ENCODE measurements around the gene ANTXRL. TPM values are rescaled to one million over a fixed set of nuclear protein-coding genes. Genes with fewer than 3 reads are reported as not detected.
"Not testable (repeated sequence)": the region's sequence is repeated elsewhere in the genome, so short reads cannot be mapped to it uniquely, and the experiment has no call there.

ANTXRL gene
- total RNA-seq, 2 experiments from 2014 or later = not detected

- CTCF ChIA-PET = interaction anchor here (0.6 to 0.7 kb wide), 3 partner anchors 8 to 127 kb away, joined by 3 to 4 read pairs (median 4); no protein-coding TSS in a partner anchor
- Mint-ChIP-seq H3K27me3 (no peaks in the 10 kb centered on the region), H3K27ac (no peak overlapping the region)
Measured at GRCh38 chr10:46299536-46300369, 13.0 kb downstream of the ANTXRL start.

GRCh38 chr10:46300370-46300711 is 13.5 kb downstream of the ANTXRL start:
- CTCF ChIA-PET, POLR2A ChIA-PET: not testable (repeated sequence)

More at GRCh38 chr10:46299536-46300369, 13.0 kb downstream of the ANTXRL start:
- POLR2A ChIA-PET = no interaction called here
- DNase-seq = no peak
- no peaks in the 10 kb centered on the region for H3K36me3 Mint-ChIP-seq (ENCODE audit: low read depth)
- intact Hi-C loops (cut with DNase I, micrococcal nuclease) = loop anchor here in 1 of 2 experiments (1.0 kb wide), 1 partner anchor 15 kb away; no protein-coding TSS in a partner anchor
- no peaks in the 10 kb centered on the region for H3K9me3 Mint-ChIP-seq (ENCODE audit: low read depth)
- H3K4me1 Mint-ChIP-seq = peaks cover 23% of the 10 kb centered on the region
- no peak for ATAC-seq
- no peak overlapping the region for H3K4me3 Mint-ChIP-seq

DNA sequence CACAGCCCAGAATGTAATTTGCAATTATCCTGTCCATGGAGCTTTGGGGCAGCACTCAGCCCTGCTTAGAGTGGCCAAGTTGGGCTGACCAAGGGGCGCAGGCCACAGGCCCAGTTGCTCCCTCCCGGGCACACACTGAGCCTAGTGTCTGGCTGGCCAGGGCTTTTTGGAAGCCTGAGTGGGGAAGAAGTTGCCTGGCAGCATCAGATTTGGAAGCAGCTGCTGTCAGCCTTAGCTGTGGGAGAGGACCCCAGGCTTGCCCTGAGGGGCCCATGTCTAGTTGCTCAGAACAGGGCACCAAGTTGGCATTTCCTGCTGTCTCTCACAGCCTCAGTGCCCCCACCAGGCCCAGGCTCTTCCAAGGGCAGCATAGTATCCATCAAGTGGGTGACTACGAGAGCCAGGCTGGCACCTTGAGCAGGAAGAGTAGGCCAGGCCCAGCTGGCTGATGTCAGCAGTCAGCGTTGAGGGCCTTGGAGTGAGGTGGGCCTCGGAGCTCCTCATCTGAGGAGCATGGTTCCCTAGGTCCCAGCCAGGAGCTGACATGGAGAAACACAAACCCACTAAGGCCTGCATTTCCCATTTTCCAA is 14.4 kb downstream of the ANTXRL start:
- DNase-seq (no peak), ATAC-seq (no peak)
- Mint-ChIP-seq H3K27ac (no peak overlapping the region), H3K9me3 (ENCODE audit: low read depth) (no peaks in the 10 kb centered on the region), H3K4me1 (peaks cover 23% of the 10 kb centered on the region), H3K4me3 (no peak overlapping the region), H3K36me3 (ENCODE audit: low read depth) (no peaks in the 10 kb centered on the region), H3K27me3 (no peaks in the 10 kb centered on the region)
- ChIA-PET CTCF (interaction anchor here (0.7 to 1.5 kb wide), 2 partner anchors 10 to 45 kb away, joined by 3 to 6 read pairs; no protein-coding TSS in a partner anchor), POLR2A (no interaction called here)
- intact Hi-C loops (cut with DNase I, micrococcal nuclease) = no loop called here

More at GRCh38 chr10:46300370-46300711, 13.5 kb downstream of the ANTXRL start:
- H3K9me3 Mint-ChIP-seq (ENCODE audit: low read depth); DNase-seq; H3K27ac Mint-ChIP-seq; ATAC-seq; H3K27me3 Mint-ChIP-seq; H3K4me3 Mint-ChIP-seq; intact Hi-C loops (cut with DNase I, micrococcal nuclease); H3K36me3 Mint-ChIP-seq (ENCODE audit: low read depth): not testable (repeated sequence)
- peaks cover 23% of the 10 kb centered on the region for H3K4me1 Mint-ChIP-seq

DNA sequence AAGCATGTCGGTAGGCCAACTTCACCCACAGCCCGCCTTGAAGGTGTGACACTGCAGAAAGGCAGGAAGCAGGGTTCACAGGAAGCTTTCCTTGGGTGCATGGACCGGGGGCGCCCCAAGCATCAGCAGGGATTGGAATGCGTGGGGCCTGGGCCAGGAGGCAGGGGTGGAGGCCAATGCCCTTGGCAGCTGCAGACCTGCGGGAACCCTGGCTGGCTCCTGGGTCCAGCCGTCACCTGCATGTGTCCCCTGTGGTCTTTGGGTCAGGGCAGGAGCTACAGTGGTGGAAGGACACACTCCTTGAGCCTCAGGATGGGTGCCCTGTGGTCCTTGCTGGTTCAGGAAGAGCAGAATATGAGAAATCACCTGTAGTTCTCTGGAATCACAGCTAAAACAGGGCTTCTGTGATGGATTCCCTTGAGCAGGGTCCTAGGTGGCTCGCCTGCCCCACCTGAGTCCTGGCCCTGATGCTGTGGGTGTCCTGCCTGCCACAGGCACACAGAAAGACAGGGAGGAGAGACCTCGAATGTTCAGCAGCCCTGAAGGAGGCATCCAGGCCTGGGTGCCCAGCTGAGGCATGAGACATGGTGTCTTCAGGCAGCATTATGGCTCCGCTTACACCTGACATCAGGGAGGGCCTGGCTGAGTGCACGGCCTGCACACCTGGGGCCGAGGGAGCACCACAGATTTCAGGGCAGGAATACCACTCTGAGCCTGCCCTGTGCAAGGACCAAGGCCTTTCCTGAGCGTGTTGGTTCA is 15.1 kb downstream of the ANTXRL start:
- ChIA-PET CTCF (interaction anchor here (0.7 to 1.5 kb wide), 2 partner anchors 11 to 45 kb away, joined by 3 to 6 read pairs; no protein-coding TSS in a partner anchor), POLR2A (no interaction called here)
- no peak overlapping the region for H3K4me3 Mint-ChIP-seq
- intact Hi-C loops (cut with DNase I, micrococcal nuclease) = no loop called here
- no peaks in the 10 kb centered on the region for H3K9me3 Mint-ChIP-seq (ENCODE audit: low read depth)
- H3K27me3 Mint-ChIP-seq = no peaks in the 10 kb centered on the region
- no peaks in the 10 kb centered on the region for H3K36me3 Mint-ChIP-seq (ENCODE audit: low read depth)
- no peak for ATAC-seq
- H3K4me1 Mint-ChIP-seq = peaks cover 23% of the 10 kb centered on the region
- no peak for DNase-seq
- H3K27ac Mint-ChIP-seq = no peak overlapping the region

DNA sequence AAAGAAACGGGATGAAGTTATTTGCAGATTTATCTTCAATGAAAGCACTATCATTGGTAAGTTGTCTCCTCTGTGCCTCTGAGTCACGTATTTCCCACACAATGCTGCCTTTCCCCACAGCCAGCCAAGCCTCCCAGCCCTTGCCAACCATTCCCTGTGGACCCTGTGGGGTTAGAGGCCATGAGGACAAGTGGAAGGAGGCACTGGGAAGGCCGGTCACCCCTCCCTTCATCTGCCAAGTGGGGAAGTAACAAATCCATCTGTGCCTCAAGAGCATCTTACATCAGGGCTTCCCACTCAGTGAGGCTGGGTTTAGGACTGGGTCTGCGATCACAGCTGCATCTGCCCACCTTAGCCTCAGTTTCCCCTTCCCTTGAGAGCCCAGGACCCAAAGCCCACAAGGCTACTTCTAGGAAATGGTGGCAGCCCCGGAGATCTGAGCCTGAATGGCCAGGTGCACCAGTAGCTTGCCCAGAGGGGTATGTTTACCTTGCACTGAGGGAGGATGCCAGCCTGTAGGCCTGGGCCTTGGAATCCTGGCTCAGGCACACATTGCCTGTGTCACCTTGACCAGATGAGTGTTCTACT is 16.1 kb downstream of the ANTXRL start:
- POLR2A ChIA-PET; H3K27me3 Mint-ChIP-seq; H3K9me3 Mint-ChIP-seq (ENCODE audit: low read depth); intact Hi-C loops (cut with DNase I, micrococcal nuclease); H3K27ac Mint-ChIP-seq; DNase-seq; H3K36me3 Mint-ChIP-seq (ENCODE audit: low read depth); H3K4me3 Mint-ChIP-seq; CTCF ChIA-PET; ATAC-seq: not testable (repeated sequence)
- peaks cover 20% of the 10 kb centered on the region for H3K4me1 Mint-ChIP-seq

DNA sequence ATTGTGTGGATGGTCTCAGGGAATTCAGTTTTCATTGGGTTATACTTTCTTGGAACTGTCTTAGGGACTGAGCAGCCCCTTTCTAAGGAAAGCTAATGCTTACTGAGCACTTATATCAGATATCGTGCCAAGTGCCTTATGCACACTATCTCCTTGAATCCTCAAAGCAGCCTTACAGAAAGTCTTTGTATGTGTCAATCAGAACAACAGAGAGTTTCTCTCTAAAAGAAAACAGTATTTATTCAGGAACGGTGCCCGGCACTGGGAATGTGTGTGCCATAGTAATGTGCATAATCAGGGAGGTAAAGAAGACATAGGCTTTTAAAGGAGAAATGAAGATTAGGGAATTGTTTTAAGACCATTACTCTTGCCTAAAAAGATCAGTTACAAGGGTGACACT is 17.3 kb downstream of the ANTXRL start:
- Mint-ChIP-seq H3K4me3 (no peak overlapping the region), H3K4me1 (peaks cover 8% of the 10 kb centered on the region), H3K27me3 (no peaks in the 10 kb centered on the region), H3K9me3 (ENCODE audit: low read depth) (no peaks in the 10 kb centered on the region), H3K27ac (no peak overlapping the region), H3K36me3 (ENCODE audit: low read depth) (no peaks in the 10 kb centered on the region)
- CTCF ChIA-PET = no interaction called here
- DNase-seq (no peak), ATAC-seq (no peak)
- intact Hi-C loops (cut with DNase I, micrococcal nuclease) = no loop called here
- POLR2A ChIA-PET = no interaction called here

DNA sequence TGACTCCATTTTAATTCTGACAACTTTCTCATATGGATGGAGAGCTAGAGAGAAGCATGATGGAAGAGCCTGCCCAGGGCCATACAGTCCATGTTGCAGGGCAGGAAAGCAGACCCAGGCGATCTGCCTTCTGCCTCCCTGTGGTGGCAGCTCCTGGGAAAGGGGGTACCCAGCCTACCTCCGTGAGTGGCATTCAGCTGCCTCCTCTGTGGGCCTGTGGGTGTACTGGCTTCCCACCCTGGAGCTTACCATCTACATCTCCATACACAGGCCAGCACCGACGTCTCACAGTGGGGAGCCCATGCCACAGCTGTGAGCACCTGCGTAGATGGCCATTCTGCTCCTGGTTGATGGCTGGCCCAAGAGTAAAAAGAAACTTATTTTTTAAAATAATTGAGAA is 17.9 kb downstream of the ANTXRL start:
- DNase-seq; H3K27me3 Mint-ChIP-seq; H3K4me3 Mint-ChIP-seq; intact Hi-C loops (cut with DNase I, micrococcal nuclease); ATAC-seq; H3K9me3 Mint-ChIP-seq (ENCODE audit: low read depth); CTCF ChIA-PET; H3K27ac Mint-ChIP-seq; H3K36me3 Mint-ChIP-seq (ENCODE audit: low read depth); POLR2A ChIA-PET; H3K4me1 Mint-ChIP-seq: not testable (repeated sequence)

- Mint-ChIP-seq H3K36me3 (ENCODE audit: low read depth) (no peaks in the 10 kb centered on the region), H3K4me1 (no peaks in the 10 kb centered on the region), H3K27ac (no peak overlapping the region), H3K4me3 (no peak overlapping the region), H3K27me3 (no peaks in the 10 kb centered on the region), H3K9me3 (ENCODE audit: low read depth) (no peaks in the 10 kb centered on the region)
- ChIA-PET POLR2A (no interaction called here), CTCF (no interaction called here)
- intact Hi-C loops (cut with DNase I, micrococcal nuclease) = no loop called here
- ATAC-seq = no peak
- no peak for DNase-seq
Measured at GRCh38 chr10:46305079-46305818, 18.5 kb downstream of the ANTXRL start.

DNA sequence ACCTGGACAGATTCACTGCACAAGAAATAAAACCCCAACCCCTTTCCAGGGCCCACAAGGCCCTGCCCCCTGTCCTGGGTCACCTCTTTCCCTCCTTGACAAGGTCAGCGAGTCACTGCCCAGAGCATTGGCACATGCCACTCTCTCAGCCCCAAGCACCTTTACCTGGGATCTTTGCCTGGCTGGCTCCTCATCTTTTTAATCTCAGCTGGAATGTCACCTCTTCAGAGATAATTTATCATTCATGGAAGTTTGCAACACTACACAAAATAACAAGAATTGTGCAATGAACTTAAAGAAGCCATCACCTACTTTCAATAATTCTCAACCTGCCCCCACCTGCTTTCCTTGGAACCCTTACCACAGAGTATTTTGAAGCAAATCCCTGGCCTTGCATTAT is 19.2 kb downstream of the ANTXRL start:
- Mint-ChIP-seq H3K9me3 (ENCODE audit: low read depth) (no peaks in the 10 kb centered on the region), H3K27me3 (no peaks in the 10 kb centered on the region), H3K4me1 (no peaks in the 10 kb centered on the region), H3K27ac (no peak overlapping the region), H3K36me3 (ENCODE audit: low read depth) (no peaks in the 10 kb centered on the region), H3K4me3 (no peak overlapping the region)
- no peak for DNase-seq
- intact Hi-C loops (cut with DNase I, micrococcal nuclease) = no loop called here
- ATAC-seq = no peak
- ChIA-PET CTCF (no interaction called here), POLR2A (no interaction called here)

DNA sequence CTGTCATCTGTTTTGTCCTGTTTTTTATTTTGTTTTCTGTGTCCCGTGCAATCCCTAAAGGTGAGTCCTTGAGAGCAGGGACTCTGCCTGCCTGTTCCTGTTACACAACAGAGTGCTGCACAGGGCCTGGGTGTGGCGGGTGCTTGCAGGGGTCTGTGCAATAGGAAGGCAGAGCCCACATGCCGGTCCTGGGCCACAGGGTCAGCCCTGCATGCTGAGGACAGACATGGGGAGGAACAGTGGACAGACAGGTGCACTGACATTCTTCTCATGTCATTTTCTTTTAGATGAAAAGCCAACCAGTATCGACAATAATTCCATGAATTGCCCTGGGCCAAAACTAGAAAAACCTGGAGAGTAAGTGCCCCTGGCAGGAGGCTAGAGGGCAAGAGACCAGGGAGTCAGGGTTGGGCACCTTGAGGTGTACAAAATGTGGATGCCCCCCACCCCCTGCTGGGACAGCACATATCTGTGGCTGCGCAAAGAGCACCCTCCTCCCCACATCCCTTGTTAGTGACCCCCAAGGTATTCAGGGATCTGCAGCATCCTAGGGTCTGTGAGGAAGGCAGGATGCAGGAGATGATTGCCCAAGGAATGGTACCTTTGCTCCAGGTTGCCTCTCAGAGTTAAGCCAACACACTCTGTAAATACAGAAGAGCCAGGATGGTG is 19.9 kb downstream of the ANTXRL start:
- no peaks in the 10 kb centered on the region for H3K4me1 Mint-ChIP-seq
- no peaks in the 10 kb centered on the region for H3K27me3 Mint-ChIP-seq
- H3K4me3 Mint-ChIP-seq = no peak overlapping the region
- no peaks in the 10 kb centered on the region for H3K9me3 Mint-ChIP-seq (ENCODE audit: low read depth)
- intact Hi-C loops (cut with DNase I, micrococcal nuclease) = no loop called here
- DNase-seq = no peak
- ChIA-PET CTCF (no interaction called here), POLR2A (no interaction called here)
- no peaks in the 10 kb centered on the region for H3K36me3 Mint-ChIP-seq (ENCODE audit: low read depth)
- no peak for ATAC-seq
- no peak overlapping the region for H3K27ac Mint-ChIP-seq

Data from activated CD4-positive, alpha-beta T cell treated with anti-CD3 and anti-CD28 coated beads for 36 hours (primary cell).